Measurements from ENCODE around the gene AKR1B15.

GRCh38 chr7:134584290-134584689 lies 35.4 kb downstream of the AKR1B15 start:
- no peak for TF ChIP-seq POLR2AphosphoS5 (IDR thresholded peaks at IDR 0.05; ENCODE audit: borderline replicate concordance, low read depth, low read length)
- no peak for TF ChIP-seq EZH2 (IDR thresholded peaks at IDR 0.05)
- TF ChIP-seq FOXP2 (optimal IDR thresholded peaks at IDR 0.05; ENCODE audit: control extremely low read depth, extremely low read length, insufficient read depth) = no peak

Measured in SK-N-MC (cell line).